Left cardiac atrium (tissue), 4 donors: ENCODE data around the gene UPP2. TPM values are rescaled to one million over a fixed set of nuclear protein-coding genes. Genes with fewer than 3 reads are reported as not detected.

Experiments used
- ATAC-seq, 2 donors: fragments of 200-7000 bp; cut with Tn5 transposase; one replicate each; pipeline ENCODE4 v1.9.1; 2020; ENCODE audit warnings: mild to moderate bottlenecking in 2 of 2, moderate library complexity in 2 of 2
- DNase-seq: peaks from one replicate; pipeline ENCODE4 v3.0.0-alpha.2; 2020
- intact Hi-C, 2 donors: fragments of 100-400 bp; cut with DNase I; formaldehyde crosslinking; loops; one replicate each; pipeline versions ENCODE4 v1.14.1 to v1.15.1; 2022 to 2023
- total RNA-seq, 2 donors: library from RNA; stranded (reverse); fragmentation: NEBNext Ultra II Directional; extraction: Animal tissue kit (Norgen Biotek cat#: 25700); gene quantifications; one replicate each; pipeline ENCODE4 v1.2.1, GENCODE V29; 2021
- donor health status: DM: no; HTN: yes; CAD: no.
- donor health status: DM: no; HTN: yes; CAD: no; lungs with severe emphysema.
- donor health status: DM: yes; HTN: yes; CAD: no.
- donor health status: Dilated cardiomyopathy.

UPP2 gene
- total RNA-seq, 2 donors from 2014 or later, result not detected

GRCh38 chr2:158184556-158185343 is 83.1 kb downstream of the UPP2 start:
- no peak for DNase-seq
- intact Hi-C loops, result loop anchor here (5.0 to 10.0 kb wide), 2 partner anchors 270 to 573 kb away; partner anchors contain the start of genes CCDC148 (in 1 of the 2) and PKP4 (in 1 of the 2)
- no peak for ATAC-seq

Other genes with a start within 250 kb of the UPP2 start
- gene ACVR1, start 225.5 kb upstream of the UPP2 start, total RNA-seq, result 10 to 100 TPM; 34.2 to 36.8 TPM